ENCODE results near the gene SDC4. TPM values are rescaled to one million over a fixed set of nuclear protein-coding genes. Genes with fewer than 3 reads are reported as not detected.

Gene SDC4
- total and polyA plus RNA-seq, 5 experiments from 2014 or later = 0.09 to 0.31 (median 0.24) TPM; not detected in 1

DNA sequence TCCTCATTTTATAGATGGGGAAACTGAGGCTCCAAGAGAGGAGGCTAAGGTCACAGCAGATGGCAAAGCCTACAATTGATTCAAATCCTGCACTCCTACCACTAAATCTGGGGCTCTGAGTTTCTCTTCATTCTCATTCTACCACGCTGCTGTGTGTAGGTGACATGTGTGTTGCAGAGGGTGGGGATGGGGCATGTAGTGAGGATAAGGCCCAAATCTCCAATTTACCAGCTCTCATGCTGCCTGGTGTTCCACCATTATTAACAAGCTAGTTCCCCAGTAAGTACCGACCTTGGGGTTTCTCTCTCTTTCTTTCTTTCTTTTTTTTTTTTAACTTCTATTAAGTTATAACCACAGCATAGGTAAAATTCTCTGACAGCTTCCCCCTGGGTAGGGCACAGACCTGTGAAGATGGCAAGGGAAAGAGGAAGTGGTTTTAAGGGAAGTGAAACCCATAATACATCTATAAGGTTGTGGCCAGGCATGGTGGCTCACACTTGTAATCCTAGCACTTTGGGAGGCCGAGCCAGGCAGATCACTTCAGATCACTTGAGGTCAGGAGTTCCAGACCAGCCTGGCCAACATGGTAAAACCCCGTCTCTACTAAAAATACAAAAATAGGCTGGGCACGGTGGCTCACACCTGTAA is 27.2 kb downstream of the SDC4 start:
- no peaks in the 10 kb centered on the region for H3K36me3 Mint-ChIP-seq
- POLR2A ChIA-PET = no interaction called here
- H3K4me1 Mint-ChIP-seq = peaks cover 7 to 27% (median 20%) of the 10 kb centered on the region in 4 donors
- H3K27me3 Mint-ChIP-seq = peaks cover 0 to 16% (median 5%) of the 10 kb centered on the region in 5 donors
- peak in 4 of 10 donors; percentile 11 to 26 (median 18) for DNase-seq
- H3K9me3 Mint-ChIP-seq = no peaks in the 10 kb centered on the region
- H3K27ac Mint-ChIP-seq = peak overlapping the region in 4 of 10 donors; percentile 0 to 69 (median 56)
- H3K4me3 Mint-ChIP-seq = peak overlapping the region in 7 of 10 donors; percentile 23 to 36 (median 30)
- peak; percentile 61 to 89 for ATAC-seq

DNA sequence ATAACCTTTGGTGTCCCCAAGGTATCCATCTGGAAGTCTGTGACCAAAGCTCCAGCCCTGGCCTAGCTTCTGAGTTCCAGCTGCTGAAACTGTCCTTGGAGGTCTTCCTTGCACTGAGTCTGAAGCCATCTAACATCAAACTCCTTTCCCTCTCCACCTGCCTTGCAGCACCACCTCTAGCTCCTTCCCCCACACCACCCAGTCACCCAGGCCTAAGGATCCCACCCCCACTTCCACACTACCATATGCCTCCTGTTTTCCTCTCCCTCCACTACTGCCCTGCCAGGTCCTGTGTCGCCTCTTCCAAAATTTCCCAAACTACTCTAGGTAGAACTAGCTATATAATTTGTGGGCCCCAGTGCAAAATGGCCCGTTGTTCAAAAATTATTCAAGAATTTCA is 29.3 kb downstream of the SDC4 start:
- Mint-ChIP-seq H3K36me3 (no peaks in the 10 kb centered on the region), H3K4me1 (peaks cover 7 to 29% (median 23%) of the 10 kb centered on the region in 4 donors), H3K27ac (peak overlapping the region in 3 of 10 donors; percentile 34 to 47 (median 40)), H3K9me3 (no peaks in the 10 kb centered on the region), H3K4me3 (peak overlapping the region in 4 of 10 donors; percentile 0 to 55 (median 12)), H3K27me3 (peaks cover 4 to 38% (median 24%) of the 10 kb centered on the region in 5 donors)
- DNase-seq (no peak), ATAC-seq (no peak)
- POLR2A ChIA-PET = interaction anchor here (0.7 to 1.2 kb wide), 3 partner anchors 320 to 453 kb away, joined by 3 to 5 read pairs (median 3); no protein-coding TSS in a partner anchor

DNA sequence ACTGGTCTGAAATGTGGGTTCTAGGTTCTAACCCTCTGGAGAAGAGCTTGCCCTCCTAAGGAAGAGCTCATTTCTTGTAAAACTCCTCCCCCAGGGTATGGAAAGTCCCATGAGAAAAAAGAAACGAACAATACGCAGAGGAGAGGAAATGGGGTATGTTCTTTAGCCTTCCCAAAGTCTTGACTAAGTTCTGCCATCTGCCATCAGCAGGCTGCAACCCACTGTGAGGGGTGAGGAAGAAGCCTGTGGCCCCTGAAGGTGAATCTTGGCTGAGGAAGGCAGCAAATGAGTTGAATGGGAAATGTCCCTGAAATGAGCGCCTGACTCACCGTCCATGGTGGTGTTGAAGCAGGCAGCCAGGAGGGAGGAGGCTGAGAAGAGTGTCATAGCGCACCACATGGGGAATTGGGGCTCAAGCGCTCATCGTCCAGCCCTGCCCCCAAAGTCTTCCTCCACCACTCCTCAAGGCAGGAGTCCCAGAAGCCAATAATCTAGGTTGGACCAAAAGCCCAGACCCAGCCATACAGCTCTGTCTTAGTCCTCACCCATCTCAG is 29.8 kb downstream of the SDC4 start:
- no peaks in the 10 kb centered on the region for H3K36me3 Mint-ChIP-seq
- ATAC-seq = no peak
- H3K9me3 Mint-ChIP-seq = no peaks in the 10 kb centered on the region
- H3K27me3 Mint-ChIP-seq = peaks cover 9 to 42% (median 29%) of the 10 kb centered on the region in 5 donors
- DNase-seq = no peak
- peaks cover 7 to 29% (median 23%) of the 10 kb centered on the region in 4 donors for H3K4me1 Mint-ChIP-seq
- peak overlapping the region in 1 of 10 donors; percentile 15 for H3K4me3 Mint-ChIP-seq
- H3K27ac Mint-ChIP-seq = peak overlapping the region in 1 of 10 donors; percentile 40
- POLR2A ChIA-PET = interaction anchor here (0.7 to 1.2 kb wide), 3 partner anchors 320 to 453 kb away, joined by 3 to 5 read pairs (median 3); no protein-coding TSS in a partner anchor

DNA sequence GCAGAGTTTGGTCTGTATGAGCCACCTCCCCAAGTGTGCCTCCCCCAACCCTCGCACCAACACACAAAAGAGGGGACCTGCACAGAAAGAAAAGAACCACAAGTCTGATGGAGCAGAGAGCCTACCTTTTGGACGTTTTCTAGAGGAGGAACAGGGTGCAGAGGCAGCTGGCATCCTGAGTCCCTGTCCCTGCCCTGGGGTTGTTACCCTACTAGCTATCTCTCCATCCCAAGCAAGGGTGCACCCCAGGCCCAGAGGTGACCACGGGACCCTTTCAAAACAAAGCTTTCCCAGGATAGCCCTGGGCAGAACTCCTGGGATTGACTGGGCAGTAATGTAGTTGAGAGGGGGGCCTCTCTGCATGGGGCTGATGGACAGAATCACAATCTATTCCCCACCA is 30.4 kb downstream of the SDC4 start:
- ATAC-seq (no peak), DNase-seq (no peak)
- Mint-ChIP-seq H3K4me1 (peaks cover 7 to 29% (median 23%) of the 10 kb centered on the region in 4 donors), H3K4me3 (no peak overlapping the region), H3K27ac (no peak overlapping the region), H3K27me3 (peaks cover 11 to 49% (median 33%) of the 10 kb centered on the region in 5 donors), H3K36me3 (no peaks in the 10 kb centered on the region), H3K9me3 (no peaks in the 10 kb centered on the region)
- POLR2A ChIA-PET = no interaction called here

DNA sequence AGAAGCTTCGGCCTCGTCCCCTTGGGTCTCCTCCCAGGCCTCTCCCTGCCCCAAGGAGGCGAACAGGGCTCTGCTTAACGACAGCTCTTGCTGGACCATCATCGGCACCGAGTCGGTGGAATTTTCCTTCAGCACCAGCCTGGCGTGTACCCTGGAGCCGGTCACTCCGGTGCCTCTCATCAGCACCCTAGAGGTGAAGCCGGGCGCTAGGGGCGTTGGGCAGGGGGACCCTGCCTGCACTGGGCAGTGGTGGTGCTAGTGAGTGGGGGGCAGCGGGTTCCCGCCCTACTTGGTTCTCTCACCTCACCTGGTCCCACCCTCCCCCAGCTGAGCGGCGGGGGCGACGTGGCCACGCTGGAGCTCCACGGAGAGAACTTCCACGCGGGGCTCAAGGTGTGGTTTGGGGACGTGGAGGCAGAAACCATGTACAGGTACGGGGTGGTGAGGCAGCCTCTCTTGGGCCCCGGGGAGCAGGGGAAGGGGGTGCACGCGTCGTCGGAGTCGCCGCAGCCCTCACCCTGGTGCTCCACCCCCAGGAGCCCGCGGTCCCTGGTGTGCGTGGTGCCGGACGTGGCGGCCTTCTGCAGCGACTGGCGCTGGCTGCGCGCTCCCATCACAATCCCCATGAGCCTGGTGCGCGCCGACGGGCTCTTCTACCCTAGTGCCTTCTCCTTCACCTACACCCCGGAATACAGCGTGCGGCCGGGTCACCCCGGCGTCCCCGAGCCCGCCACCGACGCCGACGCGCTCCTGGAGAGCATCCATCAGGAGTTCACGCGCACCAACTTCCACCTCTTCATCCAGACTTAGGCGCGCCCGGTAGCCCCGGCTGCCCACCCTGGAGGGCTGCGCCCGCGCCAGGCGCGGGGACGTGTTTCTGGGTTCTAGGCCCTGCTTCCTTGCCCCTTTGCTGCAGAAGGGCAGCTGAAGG is 31.8 kb downstream of the SDC4 start:
- no peak overlapping the region for H3K4me3 Mint-ChIP-seq
- no peak overlapping the region for H3K27ac Mint-ChIP-seq
- DNase-seq (no peak), ATAC-seq (no peak)
- no peaks in the 10 kb centered on the region for H3K9me3 Mint-ChIP-seq
- H3K36me3 Mint-ChIP-seq = no peaks in the 10 kb centered on the region
- peaks cover 14 to 63% (median 41%) of the 10 kb centered on the region in 5 donors for H3K27me3 Mint-ChIP-seq
- POLR2A ChIA-PET = no interaction called here
- peaks cover 7 to 28% (median 24%) of the 10 kb centered on the region in 4 donors for H3K4me1 Mint-ChIP-seq

DNA sequence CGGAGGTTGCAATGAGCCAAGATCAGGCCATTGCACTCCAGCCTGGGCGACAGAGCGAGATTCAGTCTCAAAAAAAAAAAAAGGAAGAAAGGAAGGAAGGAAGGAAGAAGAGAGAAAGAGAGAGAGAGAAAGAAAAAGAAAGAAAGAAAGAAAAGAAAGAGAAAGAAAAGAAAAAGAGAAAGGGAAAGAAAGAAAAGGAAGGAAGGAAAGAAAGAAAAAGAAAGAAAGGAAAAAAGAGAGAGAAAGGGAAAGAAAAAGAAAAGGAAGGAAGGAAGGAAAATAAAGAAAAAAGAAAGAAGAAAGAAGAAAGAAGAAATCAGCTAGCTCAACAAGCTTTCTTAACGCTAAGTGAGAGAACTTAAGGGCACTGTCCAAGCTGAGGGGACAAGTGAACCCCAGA is 32.6 kb downstream of the SDC4 start:
- no peaks in the 10 kb centered on the region for H3K36me3 Mint-ChIP-seq
- POLR2A ChIA-PET = no interaction called here

DNA sequence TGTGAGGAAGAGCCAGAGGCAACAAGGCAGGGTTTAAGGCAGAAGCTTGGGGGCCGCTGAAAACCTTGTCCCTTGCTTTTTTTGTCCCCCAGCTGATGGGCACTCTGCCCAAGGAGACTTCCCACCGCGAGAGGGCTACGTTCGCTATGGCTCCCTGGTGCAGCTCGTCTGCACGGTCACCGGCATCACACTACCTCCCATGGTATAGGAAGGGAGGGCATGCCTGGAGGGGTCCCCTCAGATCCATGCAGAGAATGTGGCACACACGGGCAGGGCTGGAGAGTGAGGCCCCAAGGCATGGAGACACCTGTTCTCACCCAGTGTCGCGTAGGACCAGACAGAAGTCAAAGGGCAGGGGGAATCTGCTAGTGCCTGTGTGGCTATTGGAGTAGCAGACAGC is 34.3 kb downstream of the SDC4 start:
- ATAC-seq (no peak), DNase-seq (no peak)
- Mint-ChIP-seq H3K27ac (no peak overlapping the region), H3K36me3 (peaks cover 0 to 2% (median 0%) of the 10 kb centered on the region in 3 donors), H3K9me3 (no peaks in the 10 kb centered on the region), H3K27me3 (peaks cover 21 to 88% (median 65%) of the 10 kb centered on the region in 5 donors), H3K4me1 (peaks cover 2 to 23% (median 13%) of the 10 kb centered on the region in 4 donors), H3K4me3 (no peak overlapping the region)
- POLR2A ChIA-PET = no interaction called here

More for the DNA sequence above, 32.6 kb downstream of the SDC4 start:
- H3K9me3 Mint-ChIP-seq = no peaks in the 10 kb centered on the region
- ATAC-seq (no peak), DNase-seq (no peak)
- peaks cover 5 to 28% (median 21%) of the 10 kb centered on the region in 4 donors for H3K4me1 Mint-ChIP-seq
- peak overlapping the region in 2 of 10 donors; percentile 1 to 61 for H3K4me3 Mint-ChIP-seq
- peaks cover 17 to 70% (median 48%) of the 10 kb centered on the region in 5 donors for H3K27me3 Mint-ChIP-seq
- H3K27ac Mint-ChIP-seq = peak overlapping the region in 1 of 10 donors; percentile 29

DNA sequence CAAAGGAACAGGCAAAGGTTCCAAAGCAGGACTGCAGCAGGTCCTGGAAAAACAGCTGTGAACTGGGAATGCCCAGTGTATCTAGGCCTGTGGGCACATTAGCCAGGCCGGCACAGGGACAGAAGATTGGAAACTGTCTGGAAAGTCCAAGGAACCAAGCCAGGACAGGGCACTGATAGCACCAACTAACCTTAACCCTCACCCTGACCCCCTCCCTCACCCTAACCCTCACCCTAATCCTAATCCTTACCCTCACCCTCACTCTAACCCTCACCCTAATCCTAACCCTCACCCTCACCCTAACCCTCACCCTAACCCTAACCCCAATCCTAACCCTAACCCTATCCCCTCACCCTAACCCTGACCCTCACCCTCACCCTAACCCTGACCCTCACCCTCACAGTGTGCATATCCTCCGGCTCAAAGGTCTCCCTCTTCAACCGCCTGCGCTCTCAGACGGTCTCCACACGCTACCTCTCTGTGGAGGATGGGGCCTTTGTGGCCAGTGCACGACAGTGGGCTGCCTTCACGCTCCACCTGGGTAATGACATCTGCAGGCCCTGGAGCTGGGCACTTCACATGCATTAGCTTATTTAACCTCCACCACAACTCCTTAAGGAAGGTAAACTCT is 35.0 kb downstream of the SDC4 start:
- Mint-ChIP-seq H3K27ac (no peak overlapping the region), H3K36me3 (peaks cover 0 to 2% (median 0%) of the 10 kb centered on the region in 3 donors), H3K27me3 (peaks cover 21 to 91% (median 65%) of the 10 kb centered on the region in 5 donors), H3K9me3 (no peaks in the 10 kb centered on the region), H3K4me1 (peaks cover 0 to 20% (median 10%) of the 10 kb centered on the region in 4 donors), H3K4me3 (no peak overlapping the region)
- POLR2A ChIA-PET = interaction anchor here (0.7 kb wide), 1 partner anchor 50 kb away, joined by 4 read pairs; the partner anchor contains the start of gene SYS1
- no peak for DNase-seq
- no peak for ATAC-seq

DNA sequence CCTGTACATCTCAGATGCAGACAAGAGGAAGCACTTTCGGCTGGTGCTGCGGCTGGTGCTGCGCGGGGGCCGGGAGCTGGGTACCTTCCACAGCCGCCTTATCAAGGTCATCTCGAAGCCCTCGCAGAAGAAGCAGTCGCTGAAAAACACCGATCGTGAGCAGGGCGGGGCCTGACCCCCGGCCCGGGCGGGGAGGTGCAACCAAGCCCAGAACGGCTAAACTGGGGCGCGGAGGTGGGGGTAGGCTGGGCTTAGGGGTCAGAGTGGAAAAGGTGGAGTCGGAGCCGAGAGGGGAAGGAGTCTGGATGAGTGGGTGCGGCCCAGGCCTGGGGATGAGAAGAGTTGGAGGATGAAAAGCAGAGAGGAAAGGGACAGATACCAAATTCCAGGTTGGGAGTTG is 36.0 kb downstream of the SDC4 start:
- H3K4me1 Mint-ChIP-seq = peaks cover 0 to 20% (median 11%) of the 10 kb centered on the region in 4 donors
- POLR2A ChIA-PET = interaction anchor here (0.7 kb wide), 1 partner anchor 51 kb away, joined by 4 read pairs; the partner anchor contains the start of gene SYS1

DNA sequence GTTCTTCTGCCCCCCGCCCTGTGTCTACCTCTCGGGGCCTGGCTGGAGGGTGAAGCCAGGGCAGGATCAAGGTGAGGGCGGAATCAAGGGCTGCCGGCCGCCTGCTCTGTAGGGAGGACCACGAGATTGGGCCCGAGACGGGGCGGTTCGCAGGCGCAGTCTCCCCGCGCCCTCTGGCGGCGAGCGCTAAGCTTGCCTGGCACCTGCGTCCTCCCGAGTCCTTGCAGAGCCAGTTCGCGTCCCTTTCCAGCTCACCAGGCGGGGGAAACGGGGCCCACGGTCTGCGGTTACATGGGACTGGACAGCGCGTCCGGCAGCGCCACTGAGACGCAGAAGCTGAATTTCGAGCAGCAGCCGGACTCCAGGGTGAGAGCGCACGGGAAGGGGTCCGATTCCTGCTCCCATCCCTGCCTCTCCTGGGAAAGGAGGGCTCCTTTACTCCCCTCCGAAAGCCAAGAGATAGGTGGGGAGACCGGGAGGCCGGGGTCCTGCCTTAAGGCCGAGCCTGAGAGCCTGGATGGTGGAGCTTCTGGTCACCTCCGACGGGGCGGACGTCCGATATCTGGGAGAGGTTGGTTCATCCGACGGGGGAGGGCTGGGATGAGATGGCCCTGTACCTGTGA is 36.5 kb downstream of the SDC4 start:
- H3K4me3 Mint-ChIP-seq = no peak overlapping the region
- DNase-seq = peak in 8 of 10 donors; percentile 19 to 53 (median 42)
- H3K4me1 Mint-ChIP-seq = peaks cover 0 to 20% (median 9%) of the 10 kb centered on the region in 4 donors
- ATAC-seq = peak; percentile 72 to 77
- H3K36me3 Mint-ChIP-seq = peaks cover 0 to 2% (median 0%) of the 10 kb centered on the region in 3 donors
- POLR2A ChIA-PET = no interaction called here
- H3K27ac Mint-ChIP-seq = no peak overlapping the region
- H3K9me3 Mint-ChIP-seq = no peaks in the 10 kb centered on the region
- H3K27me3 Mint-ChIP-seq = peaks cover 23 to 92% (median 56%) of the 10 kb centered on the region in 5 donors

More for the DNA sequence above, 36.0 kb downstream of the SDC4 start:
- Mint-ChIP-seq H3K36me3 (peaks cover 0 to 2% (median 0%) of the 10 kb centered on the region in 3 donors), H3K27me3 (peaks cover 23 to 95% (median 61%) of the 10 kb centered on the region in 5 donors), H3K27ac (no peak overlapping the region), H3K4me3 (no peak overlapping the region), H3K9me3 (no peaks in the 10 kb centered on the region)
- no peak for ATAC-seq
- DNase-seq = no peak

DNA sequence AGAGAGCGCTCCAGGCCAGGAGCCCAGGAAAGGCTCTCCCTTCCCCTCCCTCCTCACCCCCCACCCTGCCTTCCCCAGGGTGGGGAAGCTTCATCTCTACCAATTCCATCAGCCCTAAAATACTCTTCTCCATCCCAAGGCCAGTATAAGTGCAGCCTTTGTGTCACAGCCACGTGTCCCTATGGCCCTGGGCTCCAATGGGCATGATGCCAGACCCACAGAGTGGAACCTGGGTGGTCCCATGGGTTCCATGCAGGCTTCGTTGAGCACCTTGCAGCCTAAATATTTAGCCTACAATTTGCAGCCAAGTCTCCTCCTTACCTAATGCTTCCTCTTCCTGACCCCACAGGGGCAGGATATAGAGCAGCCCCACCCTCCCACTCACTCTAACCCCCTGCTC is 39.1 kb downstream of the SDC4 start:
- H3K4me1 Mint-ChIP-seq = peaks cover 0 to 14% (median 7%) of the 10 kb centered on the region in 4 donors
- H3K27me3 Mint-ChIP-seq = peaks cover 25 to 84% (median 45%) of the 10 kb centered on the region in 5 donors
- POLR2A ChIA-PET = no interaction called here

More for the DNA sequence above, 39.1 kb downstream of the SDC4 start:
- no peak for ATAC-seq
- Mint-ChIP-seq H3K4me3 (no peak overlapping the region), H3K9me3 (no peaks in the 10 kb centered on the region), H3K27ac (no peak overlapping the region), H3K36me3 (peaks cover 0 to 2% (median 0%) of the 10 kb centered on the region in 3 donors)
- no peak for DNase-seq

All from naive thymus-derived CD8-positive, alpha-beta T cell (primary cell).